Measurements from ENCODE around the gene NAPSA.
A peak's percentile ranks its signal among the peaks of the same experiment; 100 is the strongest.

The NAPSA gene

GRCh38 chr19:50384685-50385535, 19.5 kb upstream of the NAPSA start:
- no peak for DNase-seq (ENCODE audit: low read depth in 2 of 2)

- peak; percentile 99 for DNase-seq (ENCODE audit: low read depth in 2 of 2)
These were observed 18.6 kb upstream of the NAPSA start, which contains the start of gene POLD1 for GRCh38 chr19:50383852-50384684. TSS of gene POLD1 (plus strand) at chr19:50384347. CDS start at chr19:50398852, 14,505 bp downstream.

DNA sequence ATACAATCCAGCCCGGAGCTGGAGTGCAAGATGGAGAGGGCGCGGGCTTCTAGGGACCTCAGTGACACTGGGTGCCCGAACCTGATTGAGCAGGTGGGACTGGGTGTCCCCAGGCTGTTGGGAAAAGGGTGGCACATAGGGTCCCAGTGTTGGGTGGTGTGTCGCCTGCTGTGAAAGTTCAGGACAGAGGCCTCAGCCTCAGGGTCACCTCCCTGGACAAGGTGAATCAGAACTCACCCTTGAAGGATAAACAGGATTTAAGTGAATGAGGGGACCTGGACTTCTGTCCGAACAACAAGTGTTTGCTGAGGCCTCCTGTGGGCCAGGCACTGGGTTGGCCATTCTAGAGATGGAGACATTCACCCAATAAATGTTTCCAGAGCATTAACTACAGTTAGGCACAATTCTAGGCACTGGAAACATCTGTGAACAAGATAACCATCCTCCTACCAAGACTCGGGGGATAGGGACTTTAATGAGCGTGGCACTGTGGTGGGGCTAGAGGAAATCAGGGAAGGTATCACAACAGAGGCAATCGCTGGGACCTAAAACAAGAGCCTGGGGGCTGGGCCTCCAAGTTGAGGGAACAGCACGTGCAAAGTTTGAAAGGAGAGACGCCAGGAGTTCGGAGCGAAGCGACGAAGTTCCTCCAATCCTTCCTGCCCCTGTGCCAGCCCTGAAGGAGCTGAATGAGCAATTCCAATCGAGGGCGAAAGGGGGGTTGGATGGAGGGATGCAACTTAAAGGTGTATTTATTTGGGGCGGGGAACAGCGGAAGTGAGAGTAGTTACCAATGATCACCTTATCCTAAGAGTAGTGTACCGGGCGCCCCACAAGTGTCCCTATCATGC, 17.8 kb upstream of the NAPSA start:
- no peak for DNase-seq (ENCODE audit: low read depth in 2 of 2)

GRCh38 chr19:50381881-50382729, 16.7 kb upstream of the NAPSA start:
- DNase-seq (ENCODE audit: low read depth in 2 of 2) = no peak

GRCh38 chr19:50380751-50381151, 15.3 kb upstream of the NAPSA start:
- no peak for DNase-seq (ENCODE audit: low read depth in 2 of 2)

DNA sequence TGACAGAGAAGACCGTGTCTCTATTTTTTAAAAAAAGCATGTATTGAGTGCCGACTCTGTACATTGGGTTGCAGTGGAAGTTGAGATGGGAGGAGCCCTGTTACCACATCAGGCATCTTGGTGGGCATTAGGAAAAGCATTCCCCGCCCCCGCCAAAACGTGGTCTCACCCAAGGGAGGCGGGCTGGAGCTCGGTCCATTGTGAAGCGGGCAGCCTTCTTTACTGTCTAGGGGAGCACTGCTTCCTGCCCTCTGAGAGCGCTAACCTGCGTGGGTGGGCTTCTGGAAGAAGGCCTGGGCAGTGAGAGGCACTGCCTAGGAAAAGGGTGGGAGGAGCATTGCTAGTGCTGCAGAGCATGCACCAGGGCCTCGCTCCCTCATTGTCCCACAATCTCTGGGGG, 14.7 kb upstream of the NAPSA start:
- no peak for DNase-seq (ENCODE audit: low read depth in 2 of 2)

GRCh38 chr19:50379602-50380001, 14.2 kb upstream of the NAPSA start:
- DNase-seq (ENCODE audit: low read depth in 2 of 2) = no peak

- no peak for DNase-seq (ENCODE audit: low read depth in 2 of 2)
These were observed 13.4 kb upstream of the NAPSA start for GRCh38 chr19:50378863-50379236.

GRCh38 chr19:50378169-50378862, 12.9 kb upstream of the NAPSA start:
- no peak for DNase-seq (ENCODE audit: low read depth in 2 of 2)

- DNase-seq (ENCODE audit: low read depth in 2 of 2) = no peak
These were observed 12.1 kb upstream of the NAPSA start for GRCh38 chr19:50377517-50377916.

- peak; percentile 41 to 53 for DNase-seq (ENCODE audit: low read depth in 2 of 2)
These were observed 11.6 kb upstream of the NAPSA start for GRCh38 chr19:50377051-50377461.

DNA sequence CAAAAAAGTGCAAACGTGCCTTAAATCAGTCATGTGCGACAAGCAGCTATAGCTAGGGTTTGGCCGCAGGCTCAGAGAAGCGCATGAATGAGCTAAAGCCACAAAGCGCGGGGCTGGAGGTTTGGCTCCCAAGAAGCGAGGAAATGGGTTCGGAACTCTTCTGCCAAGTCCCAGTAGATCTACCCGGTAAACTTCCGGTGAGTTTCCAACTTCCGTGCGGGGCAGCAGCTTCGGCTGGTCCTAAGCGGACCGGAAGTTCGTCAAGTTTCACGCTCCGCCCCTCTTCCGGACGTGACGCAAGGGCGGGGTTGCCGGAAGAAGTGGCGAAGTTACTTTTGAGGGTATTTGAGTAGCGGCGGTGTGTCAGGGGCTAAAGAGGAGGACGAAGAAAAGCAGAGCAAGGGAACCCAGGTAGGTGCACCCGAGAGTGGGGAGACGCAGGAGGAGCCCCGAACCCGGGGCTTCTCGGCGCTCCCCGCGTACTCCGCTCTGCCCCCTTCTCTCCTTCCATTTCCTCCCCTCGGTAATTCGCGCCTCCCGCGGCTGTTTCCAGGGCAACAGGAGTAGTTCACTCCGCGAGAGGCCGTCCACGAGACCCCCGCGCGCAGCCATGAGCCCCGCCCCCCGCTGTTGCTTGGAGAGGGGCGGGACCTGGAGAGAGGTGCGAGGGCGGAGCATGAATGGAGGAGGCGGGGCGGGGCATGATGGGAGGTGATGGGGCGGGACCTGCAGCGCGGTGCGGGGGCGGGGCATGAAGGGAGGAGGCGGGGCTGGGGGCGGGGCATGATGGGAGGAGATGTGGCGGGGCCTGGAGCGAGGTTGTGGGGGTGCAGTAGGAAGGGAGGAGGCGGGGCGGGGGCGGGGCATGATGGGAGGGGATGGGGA, 11.0 kb upstream of the NAPSA start, which contains the start of gene NR1H2:
Gene NR1H2 (plus strand): TSS at position 292 of the 885 bp plus-strand sequence. CDS start 1,149 bp downstream, outside the sequence.
- DNase-seq (ENCODE audit: low read depth in 2 of 2) = peak; percentile 89 to 93

GRCh38 chr19:50371914-50372475, 6.6 kb upstream of the NAPSA start:
- DNase-seq (ENCODE audit: low read depth in 2 of 2) = no peak

DNA sequence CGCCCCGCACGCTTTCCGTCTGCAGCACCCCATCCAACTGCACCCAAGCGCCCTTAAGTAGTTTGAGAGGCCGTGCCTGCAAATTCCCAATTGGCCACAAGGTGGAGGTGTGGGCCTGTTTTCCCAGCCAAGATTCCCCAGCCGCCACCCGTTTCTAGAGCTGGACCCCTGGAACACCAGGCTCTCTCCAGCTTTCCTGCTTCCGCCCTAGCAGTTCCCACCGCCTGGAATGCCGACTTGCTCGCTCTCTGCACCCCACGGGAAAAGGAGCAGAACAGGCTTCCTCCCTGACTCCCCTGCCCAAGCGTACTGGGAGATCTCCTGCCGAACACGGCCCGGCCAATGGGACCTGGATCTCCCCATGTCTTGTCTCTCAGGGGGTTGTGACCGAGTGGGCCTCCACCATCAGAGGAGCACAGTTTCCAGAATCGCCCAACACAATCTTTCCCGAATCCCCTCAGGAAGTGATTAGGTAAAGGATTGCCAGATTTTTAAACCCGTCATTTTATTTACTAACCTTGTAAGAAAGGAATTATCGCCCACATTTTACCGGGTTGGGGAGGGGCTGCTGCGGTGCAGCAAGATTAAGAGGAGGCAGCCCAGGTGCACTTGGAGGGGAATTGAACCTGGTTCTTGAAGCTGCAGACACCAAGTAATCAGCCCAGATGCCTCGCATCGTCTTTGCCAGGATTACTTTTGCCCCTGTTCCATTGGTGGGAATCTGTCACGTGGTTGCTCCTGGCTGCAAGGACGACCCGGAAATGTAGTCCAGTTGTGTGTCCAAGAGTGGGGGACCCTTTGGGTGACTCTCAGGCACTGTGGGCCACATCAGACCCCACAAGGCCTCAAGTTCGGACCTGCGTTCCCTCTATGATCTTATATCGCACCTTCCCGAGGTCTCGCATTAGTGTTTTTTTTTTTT, 3.5 kb upstream of the NAPSA start:
- DNase-seq (ENCODE audit: low read depth in 2 of 2) = peak; percentile 65 to 72

GRCh38 chr19:50362656-50363424, 2.6 kb downstream of the NAPSA start:
- no peak for DNase-seq (ENCODE audit: low read depth in 2 of 2)

GRCh38 chr19:50362030-50362412, 3.4 kb downstream of the NAPSA start:
- no peak for DNase-seq (ENCODE audit: low read depth in 2 of 2)
